Measurements from ENCODE around the gene CYB5RL.

- TF ChIP-seq, protein P1, sequence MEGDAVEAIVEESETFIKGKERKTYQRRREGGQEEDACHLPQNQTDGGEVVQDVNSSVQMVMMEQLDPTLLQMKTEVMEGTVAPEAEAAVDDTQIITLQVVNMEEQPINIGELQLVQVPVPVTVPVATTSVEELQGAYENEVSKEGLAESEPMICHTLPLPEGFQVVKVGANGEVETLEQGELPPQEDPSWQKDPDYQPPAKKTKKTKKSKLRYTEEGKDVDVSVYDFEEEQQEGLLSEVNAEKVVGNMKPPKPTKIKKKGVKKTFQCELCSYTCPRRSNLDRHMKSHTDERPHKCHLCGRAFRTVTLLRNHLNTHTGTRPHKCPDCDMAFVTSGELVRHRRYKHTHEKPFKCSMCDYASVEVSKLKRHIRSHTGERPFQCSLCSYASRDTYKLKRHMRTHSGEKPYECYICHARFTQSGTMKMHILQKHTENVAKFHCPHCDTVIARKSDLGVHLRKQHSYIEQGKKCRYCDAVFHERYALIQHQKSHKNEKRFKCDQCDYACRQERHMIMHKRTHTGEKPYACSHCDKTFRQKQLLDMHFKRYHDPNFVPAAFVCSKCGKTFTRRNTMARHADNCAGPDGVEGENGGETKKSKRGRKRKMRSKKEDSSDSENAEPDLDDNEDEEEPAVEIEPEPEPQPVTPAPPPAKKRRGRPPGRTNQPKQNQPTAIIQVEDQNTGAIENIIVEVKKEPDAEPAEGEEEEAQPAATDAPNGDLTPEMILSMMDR (IDR thresholded peaks at IDR 0.05): no peak
- no peak for TF ChIP-seq EP300 (IDR thresholded peaks at IDR 0.05)
These were observed 37.8 kb upstream of the CYB5RL start for GRCh38 chr1:54237586-54237985.

Data from stomach (tissue), 4 donors.